GM21576 (cell line): ENCODE results near the gene SRSF12.

Experiments used
- ATAC-seq: cut with Tn5 transposase; IDR thresholded peaks from one replicate; pipeline ENCODE4 v1.9.1; 2021; ENCODE audit warnings: mild to moderate bottlenecking, moderate library complexity; ENCODE audit not compliant: unreplicated experiment

Gene SRSF12

GRCh38 chr6:89117211-89118108, at the start of gene SRSF12:
SRSF12 (minus strand) TSS chr6:89118071; CDS start chr6:89117887, 184 bp downstream.
- ATAC-seq: peak; percentile 79

GRCh38 chr6:89162047-89162371, 44.1 kb upstream of the SRSF12 start:
- no peak for ATAC-seq

- no peak for ATAC-seq
Observed at GRCh38 chr6:89161326-89162046, 43.6 kb upstream of the SRSF12 start.

- no peak for ATAC-seq
Observed at GRCh38 chr6:89160331-89161092, 42.6 kb upstream of the SRSF12 start.

GRCh38 chr6:89154131-89154530, 36.3 kb upstream of the SRSF12 start:
- no peak for ATAC-seq

- ATAC-seq: no peak
Observed at GRCh38 chr6:89148016-89148750, 30.3 kb upstream of the SRSF12 start.

GRCh38 chr6:89146718-89147700, 29.1 kb upstream of the SRSF12 start:
- no peak for ATAC-seq

GRCh38 chr6:89145956-89146717, 28.3 kb upstream of the SRSF12 start, which contains the start of gene PM20D2:
PM20D2 (plus strand) TSS chr6:89146055; CDS start chr6:89146145, 90 bp downstream.
- ATAC-seq: peak; percentile 64

GRCh38 chr6:89145091-89145955, 27.5 kb upstream of the SRSF12 start:
- peak; percentile 58 for ATAC-seq

- peak; percentile 40 for ATAC-seq
Observed at GRCh38 chr6:89144354-89144906, 26.6 kb upstream of the SRSF12 start.

GRCh38 chr6:89140347-89141156, 22.7 kb upstream of the SRSF12 start:
- no peak for ATAC-seq

- ATAC-seq: no peak
Observed at GRCh38 chr6:89139509-89140346, 21.9 kb upstream of the SRSF12 start.

GRCh38 chr6:89138173-89138572, 20.3 kb upstream of the SRSF12 start:
- ATAC-seq: no peak

- ATAC-seq: no peak
Observed at GRCh38 chr6:89134723-89135122, 16.9 kb upstream of the SRSF12 start.

GRCh38 chr6:89133981-89134380, 16.1 kb upstream of the SRSF12 start:
- ATAC-seq: no peak

- ATAC-seq: no peak
Observed at GRCh38 chr6:89132057-89132456, 14.2 kb upstream of the SRSF12 start.
